OCI-LY1 (cell line): Measurements from ENCODE around the gene MTPN.

ENCODE experiments used
- H2AFZ ChIP-seq: fragments of 200-600 bp; sonication (generic), shearing (Covaris generic); 2 replicates; pipeline ENCODE4 v1.6.0; 2014; ENCODE audit warnings: antibody characterized with exemption, mild to moderate bottlenecking, low read length
- H3F3A ChIP-seq: fragments of 200-600 bp; sonication (generic), shearing (Covaris generic); 2 replicates; pipeline ENCODE4 v1.6.0; 2014; ENCODE audit warnings: mild to moderate bottlenecking, antibody characterized with exemption, low read length, moderate library complexity; ENCODE audit not compliant: insufficient read depth
- H3K27ac ChIP-seq: fragments of 200-600 bp; sonication (generic); 2 replicates; pipeline ENCODE4 v1.5.1; 2014; ENCODE audit warnings: low read length, mixed run types, mild to moderate bottlenecking, low read depth; ENCODE audit not compliant: poor library complexity, severe bottlenecking
- H3K27me3 ChIP-seq: fragments of 200-600 bp; sonication (generic); 2 replicates; pipeline ENCODE4 v1.6.0; 2014; ENCODE audit warnings: antibody characterized with exemption, mild to moderate bottlenecking, low read length, moderate library complexity; ENCODE audit not compliant: insufficient read depth
- H3K36me3 ChIP-seq: fragments of 200-600 bp; sonication (generic); 2 replicates; pipeline ENCODE4 v1.6.1; 2014; ENCODE audit warnings: mild to moderate bottlenecking, antibody characterized with exemption, low read length, moderate library complexity, mixed read lengths; ENCODE audit not compliant: insufficient read depth
- H3K4me1 ChIP-seq: fragments of 200-600 bp; sonication (generic); 2 replicates; pipeline ENCODE4 v1.5.1; 2014; ENCODE audit warnings: mild to moderate bottlenecking, low read length, moderate library complexity; ENCODE audit not compliant: insufficient read depth, severe bottlenecking
- H3K4me2 ChIP-seq: fragments of 200-600 bp; sonication (generic), shearing (Covaris generic); 2 replicates; pipeline ENCODE4 v1.6.1; 2014; ENCODE audit warnings: low read length
- H3K4me3 ChIP-seq: fragments of 200-600 bp; sonication (generic); 2 replicates; pipeline ENCODE4 v1.5.1; 2014; ENCODE audit warnings: low read length, low read depth, mild to moderate bottlenecking, mixed read lengths; ENCODE audit not compliant: poor library complexity, severe bottlenecking
- H3K79me2 ChIP-seq: fragments of 200-600 bp; shearing (Covaris generic); 2 replicates; pipeline ENCODE4 v1.6.1; 2016; ENCODE audit warnings: mixed run types, low read length, mixed read lengths; ENCODE audit not compliant: insufficient read depth
- H3K9ac ChIP-seq: fragments of 200-600 bp; sonication (generic), shearing (Covaris generic); 2 replicates; pipeline ENCODE4 v1.6.1; 2014; ENCODE audit warnings: mild to moderate bottlenecking, low read length, mixed read lengths
- H3K9me2 ChIP-seq: fragments of 200-600 bp; sonication (generic), shearing (Covaris generic); 2 replicates; pipeline ENCODE4 v1.6.1; 2014; ENCODE audit warnings: low read depth, mild to moderate bottlenecking, low read length, mixed read lengths
- H3K9me3 ChIP-seq: fragments of 200-600 bp; shearing (Covaris generic); 2 replicates; pipeline ENCODE4 v1.6.1; 2014; ENCODE audit warnings: low read length, mixed read lengths
- H4K20me1 ChIP-seq: fragments of 200-600 bp; sonication (generic), shearing (Covaris generic); 2 replicates; pipeline ENCODE4 v1.6.0; 2016; ENCODE audit warnings: mild to moderate bottlenecking, low read length; ENCODE audit not compliant: insufficient read depth
- CTCF ChIP-seq: fragments of 200-600 bp; sonication (generic), shearing (Covaris generic); IDR thresholded peaks from 2 replicates; pipeline ENCODE4 v1.5.1; 2017; ENCODE audit warnings: mild to moderate bottlenecking, antibody characterized with exemption, low read length, moderate library complexity, mixed read lengths
- EZH2 ChIP-seq: fragments of 200-600 bp; sonication (generic), shearing (Covaris generic); IDR thresholded peaks from 2 replicates; pipeline ENCODE4 v1.8.0; 2017; ENCODE audit warnings: borderline replicate concordance, mixed run types, mild to moderate bottlenecking, antibody characterized with exemption, low read length, moderate library complexity, mixed read lengths

The MTPN gene

GRCh38 chr7:135978624-135979023 is 1.5 kb upstream of the MTPN start:
- Histone ChIP-seq H3K27ac (no peak overlapping the region), H3K4me2 (no peak overlapping the region), H3K9ac (no peak overlapping the region), H4K20me1 (no peaks in the 10 kb centered on the region; the same call in 1 of the 2 replicates), H3F3A (no peaks in the 10 kb centered on the region), H3K36me3 (peaks cover 18% of the 10 kb centered on the region), H3K4me1 (peaks cover 40% of the 10 kb centered on the region), H3K9me2 (no peaks in the 10 kb centered on the region), H2AFZ (no peak overlapping the region), H3K4me3 (no peak overlapping the region), H3K79me2 (peaks cover 34% of the 10 kb centered on the region), H3K27me3 (no peaks in the 10 kb centered on the region), H3K9me3 (no peaks in the 10 kb centered on the region)
- no peak for TF ChIP-seq EZH2
- TF ChIP-seq CTCF, result no peak

- Histone ChIP-seq H3K79me2 (peaks cover 43% of the 10 kb centered on the region), H3K27ac (no peak overlapping the region), H3K9ac (no peak overlapping the region), H4K20me1 (no peaks in the 10 kb centered on the region; the same call in 1 of the 2 replicates), H3K9me2 (no peaks in the 10 kb centered on the region), H2AFZ (peak overlapping the region; percentile 42), H3K27me3 (no peaks in the 10 kb centered on the region), H3K36me3 (peaks cover 26% of the 10 kb centered on the region), H3K4me3 (peak overlapping the region; percentile 83), H3K9me3 (no peaks in the 10 kb centered on the region), H3F3A (no peaks in the 10 kb centered on the region), H3K4me1 (peaks cover 49% of the 10 kb centered on the region), H3K4me2 (peak overlapping the region; percentile 96)
- TF ChIP-seq EZH2 (no peak), CTCF (no peak)
Measured at GRCh38 chr7:135977742-135978066, 545 bp upstream of the MTPN start.

GRCh38 chr7:135976312-135977006 is 700 bp downstream of the MTPN start:
- Histone ChIP-seq H3K36me3 (peaks cover 35% of the 10 kb centered on the region), H4K20me1 (no peaks in the 10 kb centered on the region; the same call in 1 of the 2 replicates), H3F3A (no peaks in the 10 kb centered on the region), H3K79me2 (peaks cover 55% of the 10 kb centered on the region), H3K4me1 (peaks cover 62% of the 10 kb centered on the region), H3K9me3 (no peaks in the 10 kb centered on the region), H3K9me2 (no peaks in the 10 kb centered on the region), H3K27ac (peak overlapping the region; percentile 75), H3K9ac (peak overlapping the region; percentile 81), H3K27me3 (no peaks in the 10 kb centered on the region), H3K4me3 (peak overlapping the region; percentile 83), H3K4me2 (peak overlapping the region; percentile 96), H2AFZ (no peak overlapping the region)
- TF ChIP-seq CTCF, result no peak
- TF ChIP-seq EZH2, result no peak
